ENCODE measurements around the gene CDH24. TPM values are rescaled to one million over a fixed set of nuclear protein-coding genes. Genes with fewer than 3 reads are reported as not detected.

Gene CDH24
- total and polyA plus RNA-seq, 2 of the 13 experiments (the other 11 are each of a cell fraction or from before 2014, with no cell fraction given) = 0.69 to 0.99 TPM

DNA sequence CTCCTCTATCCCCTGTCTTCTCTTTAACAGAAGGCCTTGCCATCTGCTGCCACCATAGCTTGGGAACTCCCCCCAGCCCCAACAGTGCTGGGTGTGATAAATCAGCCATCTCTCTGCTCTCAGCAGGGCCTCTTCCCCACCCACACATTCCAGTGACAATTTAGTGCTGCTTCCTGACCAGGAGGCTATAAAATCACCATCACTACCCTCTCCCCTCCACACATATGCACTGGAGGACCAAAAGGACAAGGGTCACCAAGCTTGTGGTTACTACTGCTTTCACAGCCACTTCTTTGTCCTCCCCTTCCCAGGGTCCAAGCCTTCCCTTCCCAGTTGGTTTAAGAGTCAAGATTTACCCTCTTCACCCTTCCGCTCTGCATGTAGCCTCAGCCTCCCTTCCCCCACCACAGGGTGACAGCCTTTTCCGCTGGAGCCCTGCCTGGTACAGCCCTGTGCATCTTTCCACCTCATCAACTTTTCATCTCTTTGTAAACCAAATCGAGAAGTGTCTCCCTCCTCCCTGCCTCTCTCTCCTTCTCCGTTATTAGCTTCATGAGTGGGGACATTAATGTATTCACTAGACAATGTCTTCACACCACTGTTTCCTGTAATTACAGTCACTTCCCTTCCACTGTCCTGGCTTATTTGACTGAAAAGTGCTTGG is 32.0 kb downstream of the CDH24 start (continued):
- TF ChIP-seq EP300 (IDR thresholded peaks at IDR 0.05; ENCODE audit: low read depth in 2 of 2, low read length in 2 of 2) (no peak), EP300 (CRISPR knock-in tag; IDR thresholded peaks at IDR 0.05; ENCODE audit: borderline replicate concordance) (no peak), TOE1 (CRISPR knock-in tag; IDR thresholded peaks at IDR 0.05) (no peak), ZSCAN31 (CRISPR knock-in tag; IDR thresholded peaks at IDR 0.05; ENCODE audit: low read depth) (no peak), MLLT10 (CRISPR knock-in tag; IDR thresholded peaks at IDR 0.05) (no peak), ZNF777 (CRISPR knock-in tag; IDR thresholded peaks at IDR 0.05) (no peak), ZNF552 (CRISPR knock-in tag; IDR thresholded peaks at IDR 0.05; ENCODE audit: borderline replicate concordance) (no peak), ZNF713 (CRISPR knock-in tag; IDR thresholded peaks at IDR 0.05) (no peak), CENPX (CRISPR knock-in tag; IDR thresholded peaks at IDR 0.05) (no peak), POLR2AphosphoS2 (IDR thresholded peaks at IDR 0.05; ENCODE audit: low read depth, low read length) (peak; percentile 77; the same call in 1 of the 2 replicates), ZNF256 (CRISPR knock-in tag; conservative IDR thresholded peaks at IDR 0.05) (no peak), ZNF557 (CRISPR knock-in tag; IDR thresholded peaks at IDR 0.05) (no peak), FIP1L1 (IDR thresholded peaks at IDR 0.05; ENCODE audit: borderline replicate concordance, insufficient read depth, low read depth, low read length) (no peak), LCORL (IDR thresholded peaks at IDR 0.05) (no peak), LCORL (CRISPR knock-in tag; IDR thresholded peaks at IDR 0.05) (no peak)
- TF ChIP-seq, protein P1, sequence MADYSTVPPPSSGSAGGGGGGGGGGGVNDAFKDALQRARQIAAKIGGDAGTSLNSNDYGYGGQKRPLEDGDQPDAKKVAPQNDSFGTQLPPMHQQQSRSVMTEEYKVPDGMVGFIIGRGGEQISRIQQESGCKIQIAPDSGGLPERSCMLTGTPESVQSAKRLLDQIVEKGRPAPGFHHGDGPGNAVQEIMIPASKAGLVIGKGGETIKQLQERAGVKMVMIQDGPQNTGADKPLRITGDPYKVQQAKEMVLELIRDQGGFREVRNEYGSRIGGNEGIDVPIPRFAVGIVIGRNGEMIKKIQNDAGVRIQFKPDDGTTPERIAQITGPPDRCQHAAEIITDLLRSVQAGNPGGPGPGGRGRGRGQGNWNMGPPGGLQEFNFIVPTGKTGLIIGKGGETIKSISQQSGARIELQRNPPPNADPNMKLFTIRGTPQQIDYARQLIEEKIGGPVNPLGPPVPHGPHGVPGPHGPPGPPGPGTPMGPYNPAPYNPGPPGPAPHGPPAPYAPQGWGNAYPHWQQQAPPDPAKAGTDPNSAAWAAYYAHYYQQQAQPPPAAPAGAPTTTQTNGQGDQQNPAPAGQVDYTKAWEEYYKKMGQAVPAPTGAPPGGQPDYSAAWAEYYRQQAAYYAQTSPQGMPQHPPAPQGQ (CRISPR knock-in tag; IDR thresholded peaks at IDR 0.05; ENCODE audit: borderline replicate concordance) = no peak
- TF ChIP-seq, protein P2, sequence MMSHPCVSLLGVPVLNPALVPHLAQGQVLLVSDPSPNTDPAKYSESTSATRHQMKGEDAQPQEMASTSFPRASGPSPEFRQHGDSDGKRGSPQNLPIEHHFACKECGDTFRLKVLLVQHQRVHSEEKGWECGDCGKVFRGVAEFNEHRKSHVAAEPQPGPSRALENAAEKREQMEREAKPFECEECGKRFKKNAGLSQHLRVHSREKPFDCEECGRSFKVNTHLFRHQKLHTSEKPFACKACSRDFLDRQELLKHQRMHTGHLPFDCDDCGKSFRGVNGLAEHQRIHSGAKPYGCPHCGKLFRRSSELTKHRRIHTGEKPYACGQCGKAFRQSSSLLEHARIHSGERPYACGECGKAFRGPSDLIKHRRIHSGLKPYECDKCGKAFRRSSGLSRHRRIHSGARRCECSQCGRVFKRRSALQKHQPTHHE (CRISPR knock-in tag; IDR thresholded peaks at IDR 0.05; ENCODE audit: borderline replicate concordance) = no peak
- TF ChIP-seq, protein P3, sequence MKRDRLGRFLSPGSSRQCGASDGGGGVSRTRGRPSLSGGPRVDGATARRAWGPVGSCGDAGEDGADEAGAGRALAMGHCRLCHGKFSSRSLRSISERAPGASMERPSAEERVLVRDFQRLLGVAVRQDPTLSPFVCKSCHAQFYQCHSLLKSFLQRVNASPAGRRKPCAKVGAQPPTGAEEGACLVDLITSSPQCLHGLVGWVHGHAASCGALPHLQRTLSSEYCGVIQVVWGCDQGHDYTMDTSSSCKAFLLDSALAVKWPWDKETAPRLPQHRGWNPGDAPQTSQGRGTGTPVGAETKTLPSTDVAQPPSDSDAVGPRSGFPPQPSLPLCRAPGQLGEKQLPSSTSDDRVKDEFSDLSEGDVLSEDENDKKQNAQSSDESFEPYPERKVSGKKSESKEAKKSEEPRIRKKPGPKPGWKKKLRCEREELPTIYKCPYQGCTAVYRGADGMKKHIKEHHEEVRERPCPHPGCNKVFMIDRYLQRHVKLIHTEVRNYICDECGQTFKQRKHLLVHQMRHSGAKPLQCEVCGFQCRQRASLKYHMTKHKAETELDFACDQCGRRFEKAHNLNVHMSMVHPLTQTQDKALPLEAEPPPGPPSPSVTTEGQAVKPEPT (CRISPR knock-in tag; IDR thresholded peaks at IDR 0.05; ENCODE audit: low read depth) = 0 out of 2 replicates have a peak, but pooled peaks have one; percentile 10
- TF ChIP-seq, protein P4, sequence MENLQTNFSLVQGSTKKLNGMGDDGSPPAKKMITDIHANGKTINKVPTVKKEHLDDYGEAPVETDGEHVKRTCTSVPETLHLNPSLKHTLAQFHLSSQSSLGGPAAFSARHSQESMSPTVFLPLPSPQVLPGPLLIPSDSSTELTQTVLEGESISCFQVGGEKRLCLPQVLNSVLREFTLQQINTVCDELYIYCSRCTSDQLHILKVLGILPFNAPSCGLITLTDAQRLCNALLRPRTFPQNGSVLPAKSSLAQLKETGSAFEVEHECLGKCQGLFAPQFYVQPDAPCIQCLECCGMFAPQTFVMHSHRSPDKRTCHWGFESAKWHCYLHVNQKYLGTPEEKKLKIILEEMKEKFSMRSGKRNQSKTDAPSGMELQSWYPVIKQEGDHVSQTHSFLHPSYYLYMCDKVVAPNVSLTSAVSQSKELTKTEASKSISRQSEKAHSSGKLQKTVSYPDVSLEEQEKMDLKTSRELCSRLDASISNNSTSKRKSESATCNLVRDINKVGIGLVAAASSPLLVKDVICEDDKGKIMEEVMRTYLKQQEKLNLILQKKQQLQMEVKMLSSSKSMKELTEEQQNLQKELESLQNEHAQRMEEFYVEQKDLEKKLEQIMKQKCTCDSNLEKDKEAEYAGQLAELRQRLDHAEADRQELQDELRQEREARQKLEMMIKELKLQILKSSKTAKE (CRISPR knock-in tag; IDR thresholded peaks at IDR 0.05; ENCODE audit: borderline replicate concordance) = no peak
- TF ChIP-seq, protein P5, sequence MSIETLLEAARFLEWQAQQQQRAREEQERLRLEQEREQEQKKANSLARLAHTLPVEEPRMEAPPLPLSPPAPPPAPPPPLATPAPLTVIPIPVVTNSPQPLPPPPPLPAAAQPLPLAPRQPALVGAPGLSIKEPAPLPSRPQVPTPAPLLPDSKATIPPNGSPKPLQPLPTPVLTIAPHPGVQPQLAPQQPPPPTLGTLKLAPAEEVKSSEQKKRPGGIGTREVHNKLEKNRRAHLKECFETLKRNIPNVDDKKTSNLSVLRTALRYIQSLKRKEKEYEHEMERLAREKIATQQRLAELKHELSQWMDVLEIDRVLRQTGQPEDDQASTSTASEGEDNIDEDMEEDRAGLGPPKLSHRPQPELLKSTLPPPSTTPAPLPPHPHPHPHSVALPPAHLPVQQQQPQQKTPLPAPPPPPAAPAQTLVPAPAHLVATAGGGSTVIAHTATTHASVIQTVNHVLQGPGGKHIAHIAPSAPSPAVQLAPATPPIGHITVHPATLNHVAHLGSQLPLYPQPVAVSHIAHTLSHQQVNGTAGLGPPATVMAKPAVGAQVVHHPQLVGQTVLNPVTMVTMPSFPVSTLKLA (IDR thresholded peaks at IDR 0.05) = no peak
